SK-N-SH (cell line): ENCODE results near the gene SNX9. TPM values are rescaled to one million over a fixed set of nuclear protein-coding genes. Genes with fewer than 3 reads are reported as not detected.

Source experiments
- CTCF ChIA-PET: fragments of 300-600, 350-600 bp; formaldehyde crosslinking; extraction: SDS; loops from one replicate; lab custom pipeline; 2021; lab: Yijun Ruan, JAX
- POLR2A ChIA-PET: fragments of 350-600 bp; sonication (Branson Sonifier 250); formaldehyde crosslinking; extraction: SDS; loops from one replicate; lab custom pipeline; 2020; ENCODE audit warnings: antibody characterized with exemption, inconsistent platforms; lab: Yijun Ruan, JAX
- DNase-seq: peaks from one replicate; pipeline ENCODE4 v3.0.0; 2012
- H2AFZ ChIP-seq: fragments of 200-600 bp; sonication (generic); 2 replicates; pipeline ENCODE4 v1.8.1; 2016; ENCODE audit warnings: antibody characterized with exemption, mild to moderate bottlenecking, low read depth
- H3F3A ChIP-seq: fragments of 200-600 bp; sonication (generic); replicated peaks from 2 replicates; pipeline ENCODE3; 2016; ENCODE audit warnings: antibody characterized with exemption, mild to moderate bottlenecking; ENCODE audit not compliant: insufficient read depth
- H3K27ac ChIP-seq, 2 experiments: fragments of 200-500 bp in 1 of 2; fragments of 200-600 bp in 1 of 2; sonication (Bioruptor generic) in 1 of 2; sonication (generic), shearing (Covaris generic) in 1 of 2; 2 replicates each; pipeline versions ENCODE4 v1.5.1 to v1.6.1; 2014 to 2016; ENCODE audit warnings: low read depth in 2 of 2, inconsistent platforms in 1 of 2, low read length in 1 of 2, mild to moderate bottlenecking in 1 of 2, mixed read lengths in 1 of 2
- H3K27me3 ChIP-seq: fragments of 200-600 bp; sonication (generic), shearing (Covaris generic); 2 replicates; pipeline ENCODE4 v1.6.1; 2016; ENCODE audit warnings: mixed run types; ENCODE audit not compliant: insufficient read depth
- H3K36me3 ChIP-seq, 2 experiments: fragments of 200-500 bp in 1 of 2; fragments of 200-600 bp in 1 of 2; sonication (Bioruptor generic) in 1 of 2; sonication (generic) in 1 of 2; replicated peaks in 1 of 2; 2 replicates each; pipeline versions ENCODE3 to v1.5.1; 2014 to 2016; ENCODE audit warnings: low read length in 1 of 2, mild to moderate bottlenecking in 1 of 2; ENCODE audit not compliant: insufficient read depth in 2 of 2, control insufficient read depth in 1 of 2
- H3K4me1 ChIP-seq, 2 experiments: fragments of 200-500 bp in 1 of 2; fragments of 200-600 bp in 1 of 2; sonication (Bioruptor generic) in 1 of 2; sonication (generic), shearing (Covaris generic) in 1 of 2; 2 replicates each; pipeline versions ENCODE4 v1.5.1 to v1.6.1; 2014 to 2016; ENCODE audit warnings: low read depth in 1 of 2, low read length in 1 of 2, mixed run types in 1 of 2; ENCODE audit not compliant: insufficient read depth in 2 of 2, control insufficient read depth in 1 of 2
- H3K4me2 ChIP-seq: fragments of 200-600 bp; sonication (generic), shearing (Covaris generic); 2 replicates; pipeline ENCODE4 v1.6.1; 2017; ENCODE audit warnings: mixed run types
- H3K4me3 ChIP-seq, 2 experiments: fragments of 200-500 bp in 1 of 2; fragments of 200-600 bp in 1 of 2; sonication (Bioruptor generic) in 1 of 2; sonication (generic), shearing (Covaris generic) in 1 of 2; 2 replicates each; pipeline versions ENCODE4 v1.5.1 to v1.8.1; 2014 to 2016; ENCODE audit warnings: low read depth in 2 of 2, inconsistent platforms in 1 of 2, low read length in 1 of 2, mild to moderate bottlenecking in 1 of 2, mixed read lengths in 1 of 2, moderate library complexity in 1 of 2
- H3K79me2 ChIP-seq: fragments of 200-600 bp; sonication (generic); 2 replicates; pipeline ENCODE4 v1.8.1; 2017; ENCODE audit warnings: mild to moderate bottlenecking; ENCODE audit not compliant: insufficient read depth
- H3K9ac ChIP-seq: fragments of 200-600 bp; sonication (generic); 2 replicates; pipeline ENCODE4 v1.6.1; 2017; ENCODE audit warnings: mixed run types
- H3K9me2 ChIP-seq: fragments of 200-600 bp; sonication (generic); 2 replicates; pipeline ENCODE4 v1.6.1; 2017; ENCODE audit warnings: mixed run types
- H3K9me3 ChIP-seq: fragments of 200-600 bp; sonication (generic); 2 replicates; pipeline ENCODE4 v1.6.1; 2017; ENCODE audit warnings: mixed run types, mild to moderate bottlenecking, moderate library complexity
- H4K20me1 ChIP-seq: fragments of 200-600 bp; sonication (generic); 2 replicates; pipeline ENCODE4 v1.6.1; 2017; ENCODE audit warnings: mild to moderate bottlenecking, mixed run types; ENCODE audit not compliant: insufficient read depth
- EP300 ChIP-seq, 2 experiments: IDR thresholded peaks; 2 replicates each; pipeline versions ENCODE4 v1.4.0 to v1.6.1; 2012; ENCODE audit warnings: borderline replicate concordance in 1 of 2, low read depth in 1 of 2, low read length in 1 of 2
- FOXM1 ChIP-seq: IDR thresholded peaks from 2 replicates; pipeline ENCODE4 v1.4.0; 2012; ENCODE audit warnings: low read depth, mild to moderate bottlenecking
- MEF2A ChIP-seq: IDR thresholded peaks from 2 replicates; pipeline ENCODE4 v1.4.0; 2012; ENCODE audit warnings: low read depth, borderline replicate concordance
- RCOR1 ChIP-seq: fragments of 150-350 bp; IDR thresholded peaks from 2 replicates; pipeline ENCODE4 v1.6.1; 2017; ENCODE audit warnings: antibody characterized with exemption, low read length
- RXRA ChIP-seq: IDR thresholded peaks from 2 replicates; pipeline ENCODE4 v1.4.0; 2012; ENCODE audit warnings: low read depth, mild to moderate bottlenecking, borderline replicate concordance
- WGBS: methylation state at CpG from one replicate; pipeline ENCODE4 v1.1.6; 2017; ENCODE audit warnings: low lambda C conversion rate; 5-methylcytosine and 5-hydroxymethylcytosine counted together
- polyA plus RNA-seq, 3 experiments: library from polyadenylated mRNA; depleted of rRNA; stranded (reverse); fragments of >200 nt; gene quantifications; 2 replicates each; pipeline ENCODE4 v1.2.3, GENCODE V29; 2012
- TF ChIP-seq, protein P1 (sequence below): IDR thresholded peaks from 2 replicates; pipeline ENCODE4; 2012
- TF ChIP-seq, protein P2 (sequence below): IDR thresholded peaks from 2 replicates; pipeline ENCODE4 v1.6.1; 2012; ENCODE audit warnings: mild to moderate bottlenecking, low read depth, low read length, moderate library complexity

SNX9 gene
- polyA plus RNA-seq, 1 of the 3 experiments (the other 2 are of a cell fraction): 31.6 TPM

DNA sequence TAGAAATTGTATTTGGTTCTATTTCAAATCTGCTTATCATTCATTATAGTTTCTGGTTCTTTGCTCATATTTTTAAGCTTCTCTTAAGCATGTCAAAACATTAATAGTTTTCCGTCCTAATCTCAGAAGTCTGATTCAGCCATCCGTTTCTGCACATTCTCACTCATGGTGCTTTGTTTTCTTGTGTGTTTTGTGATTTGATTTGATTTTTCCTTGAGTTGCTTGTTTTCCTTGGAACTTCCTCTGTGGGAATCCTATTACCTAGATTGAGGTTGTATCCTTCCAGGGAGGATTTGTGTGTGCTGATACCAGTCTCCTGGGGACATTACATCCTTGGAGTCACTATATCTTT lies 7.9 kb downstream of the SNX9 start:
- Histone ChIP-seq H3K79me2 (peaks cover 91% of the 10 kb centered on the region), H2AFZ (no peak overlapping the region), H3K9ac (no peak overlapping the region)
- POLR2A ChIA-PET: no interaction called here
- DNase-seq: no peak
- no peak for TF ChIP-seq RCOR1
- TF ChIP-seq, all 33 proteins: peak for 0
- Histone ChIP-seq H3K4me3 (no peak overlapping the region), H3K36me3 (peaks cover 0 to 9% of the 10 kb centered on the region in 2 experiments), H3F3A (peaks cover 20% of the 10 kb centered on the region), H3K9me3 (no peaks in the 10 kb centered on the region), H3K4me1 (peaks cover 8 to 29% of the 10 kb centered on the region in 2 experiments; a peak in 3 of 4 replicates), H3K4me2 (0 out of 2 replicates have a peak overlapping the region, but pooled peaks have one; percentile 20), H3K9me2 (no peaks in the 10 kb centered on the region), H3K27me3 (no peaks in the 10 kb centered on the region), H4K20me1 (peaks cover 57% of the 10 kb centered on the region), H3K27ac (peak overlapping the region in 1 of 2 experiments; percentile 18; a peak in 1 of 4 replicates)
- CTCF ChIA-PET: no interaction called here
- 90% methylated on average over 2 of the region's 2 CpGs for WGBS

DNA sequence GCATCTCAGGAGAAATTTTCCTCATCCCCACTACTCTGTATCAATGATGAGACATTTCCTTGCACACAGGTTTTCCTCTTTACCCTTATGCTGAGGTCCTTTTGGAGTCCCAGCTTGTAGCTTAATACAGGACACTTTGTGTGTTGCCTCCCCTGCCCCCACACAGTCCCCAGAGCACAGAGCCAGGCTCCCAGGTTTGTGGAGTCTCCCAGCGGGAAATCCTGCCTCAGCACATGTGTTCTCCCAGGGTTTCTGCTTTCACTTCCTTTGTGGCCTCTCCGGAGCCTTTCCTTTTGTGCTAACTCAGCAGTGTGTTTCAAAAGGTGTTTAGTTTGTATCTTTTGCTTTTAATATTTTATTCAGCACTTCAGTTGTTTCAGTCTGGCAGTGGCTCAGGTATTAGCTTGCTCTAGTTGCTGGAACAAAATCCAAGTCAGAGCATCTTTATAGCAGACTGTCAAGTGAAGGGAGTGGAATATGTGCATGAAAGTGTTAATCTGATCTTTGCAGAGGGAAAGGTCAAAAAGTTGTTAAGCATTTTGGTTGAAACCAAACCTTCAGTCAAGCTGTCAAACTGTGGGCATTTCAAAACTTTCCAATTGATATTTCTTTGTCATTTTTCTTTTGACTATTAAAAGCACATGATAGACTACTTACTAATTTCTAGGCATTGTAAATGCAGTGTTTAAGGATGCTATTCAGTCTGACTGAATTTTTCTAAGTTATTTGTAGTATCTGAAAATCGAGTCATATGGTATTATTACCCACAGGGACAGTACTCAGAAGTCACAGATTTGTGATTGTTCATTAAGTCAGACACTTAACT lies 8.6 kb downstream of the SNX9 start:
- WGBS: 67% methylated on average over 3 of the region's 3 CpGs
- H3K4me2 ChIP-seq: 0 out of 2 replicates have a peak overlapping the region, but pooled peaks have one; percentile 20
- H3K9ac ChIP-seq: no peak overlapping the region
- H3K27ac ChIP-seq: peak overlapping the region in 1 of 2 experiments; percentile 90; a peak in 2 of 4 replicates
- POLR2A ChIA-PET: no interaction called here
- CTCF ChIA-PET: interaction anchor here (0.6 to 1.5 kb wide), 3 partner anchors 75 to 886 kb away, joined by 3 to 4 read pairs (median 4); no protein-coding TSS in a partner anchor
- DNase-seq: no peak
- peaks cover 20% of the 10 kb centered on the region for H3F3A ChIP-seq
- H3K27me3 ChIP-seq: no peaks in the 10 kb centered on the region
- peaks cover 92% of the 10 kb centered on the region for H3K79me2 ChIP-seq
- peaks cover 8 to 29% of the 10 kb centered on the region in 2 experiments; a peak in 3 of 4 replicates for H3K4me1 ChIP-seq
- peaks cover 0 to 9% of the 10 kb centered on the region in 2 experiments for H3K36me3 ChIP-seq
- TF ChIP-seq RXRA (no peak), FOXM1 (no peak), MEF2A (no peak), EP300 (IDR thresholded peaks at IDR 0.05; ENCODE audit: borderline replicate concordance in 1 of 2, low read depth in 1 of 2, low read length in 1 of 2) (no peak)
- TF ChIP-seq, protein P1, sequence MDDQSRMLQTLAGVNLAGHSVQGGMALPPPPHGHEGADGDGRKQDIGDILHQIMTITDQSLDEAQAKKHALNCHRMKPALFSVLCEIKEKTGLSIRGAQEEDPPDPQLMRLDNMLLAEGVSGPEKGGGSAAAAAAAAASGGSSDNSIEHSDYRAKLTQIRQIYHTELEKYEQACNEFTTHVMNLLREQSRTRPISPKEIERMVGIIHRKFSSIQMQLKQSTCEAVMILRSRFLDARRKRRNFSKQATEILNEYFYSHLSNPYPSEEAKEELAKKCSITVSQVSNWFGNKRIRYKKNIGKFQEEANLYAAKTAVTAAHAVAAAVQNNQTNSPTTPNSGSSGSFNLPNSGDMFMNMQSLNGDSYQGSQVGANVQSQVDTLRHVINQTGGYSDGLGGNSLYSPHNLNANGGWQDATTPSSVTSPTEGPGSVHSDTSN: no peak
- TF ChIP-seq, protein P2, sequence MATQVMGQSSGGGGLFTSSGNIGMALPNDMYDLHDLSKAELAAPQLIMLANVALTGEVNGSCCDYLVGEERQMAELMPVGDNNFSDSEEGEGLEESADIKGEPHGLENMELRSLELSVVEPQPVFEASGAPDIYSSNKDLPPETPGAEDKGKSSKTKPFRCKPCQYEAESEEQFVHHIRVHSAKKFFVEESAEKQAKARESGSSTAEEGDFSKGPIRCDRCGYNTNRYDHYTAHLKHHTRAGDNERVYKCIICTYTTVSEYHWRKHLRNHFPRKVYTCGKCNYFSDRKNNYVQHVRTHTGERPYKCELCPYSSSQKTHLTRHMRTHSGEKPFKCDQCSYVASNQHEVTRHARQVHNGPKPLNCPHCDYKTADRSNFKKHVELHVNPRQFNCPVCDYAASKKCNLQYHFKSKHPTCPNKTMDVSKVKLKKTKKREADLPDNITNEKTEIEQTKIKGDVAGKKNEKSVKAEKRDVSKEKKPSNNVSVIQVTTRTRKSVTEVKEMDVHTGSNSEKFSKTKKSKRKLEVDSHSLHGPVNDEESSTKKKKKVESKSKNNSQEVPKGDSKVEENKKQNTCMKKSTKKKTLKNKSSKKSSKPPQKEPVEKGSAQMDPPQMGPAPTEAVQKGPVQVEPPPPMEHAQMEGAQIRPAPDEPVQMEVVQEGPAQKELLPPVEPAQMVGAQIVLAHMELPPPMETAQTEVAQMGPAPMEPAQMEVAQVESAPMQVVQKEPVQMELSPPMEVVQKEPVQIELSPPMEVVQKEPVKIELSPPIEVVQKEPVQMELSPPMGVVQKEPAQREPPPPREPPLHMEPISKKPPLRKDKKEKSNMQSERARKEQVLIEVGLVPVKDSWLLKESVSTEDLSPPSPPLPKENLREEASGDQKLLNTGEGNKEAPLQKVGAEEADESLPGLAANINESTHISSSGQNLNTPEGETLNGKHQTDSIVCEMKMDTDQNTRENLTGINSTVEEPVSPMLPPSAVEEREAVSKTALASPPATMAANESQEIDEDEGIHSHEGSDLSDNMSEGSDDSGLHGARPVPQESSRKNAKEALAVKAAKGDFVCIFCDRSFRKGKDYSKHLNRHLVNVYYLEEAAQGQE: no peak
- TF ChIP-seq, all 33 proteins: peak for 0
- no peaks in the 10 kb centered on the region for H3K9me2 ChIP-seq
- peaks cover 59% of the 10 kb centered on the region for H4K20me1 ChIP-seq
- no peak overlapping the region for H3K4me3 ChIP-seq
- no peaks in the 10 kb centered on the region for H3K9me3 ChIP-seq
- H2AFZ ChIP-seq: no peak overlapping the region
